SIG-M5 (cell line): Measurements from ENCODE around the gene ACVRL1.

Experiments used
- DNase-seq: peaks from one replicate; lab custom pipeline; 2025; lab: John Stamatoyannopoulos, UW

The ACVRL1 gene

DNA sequence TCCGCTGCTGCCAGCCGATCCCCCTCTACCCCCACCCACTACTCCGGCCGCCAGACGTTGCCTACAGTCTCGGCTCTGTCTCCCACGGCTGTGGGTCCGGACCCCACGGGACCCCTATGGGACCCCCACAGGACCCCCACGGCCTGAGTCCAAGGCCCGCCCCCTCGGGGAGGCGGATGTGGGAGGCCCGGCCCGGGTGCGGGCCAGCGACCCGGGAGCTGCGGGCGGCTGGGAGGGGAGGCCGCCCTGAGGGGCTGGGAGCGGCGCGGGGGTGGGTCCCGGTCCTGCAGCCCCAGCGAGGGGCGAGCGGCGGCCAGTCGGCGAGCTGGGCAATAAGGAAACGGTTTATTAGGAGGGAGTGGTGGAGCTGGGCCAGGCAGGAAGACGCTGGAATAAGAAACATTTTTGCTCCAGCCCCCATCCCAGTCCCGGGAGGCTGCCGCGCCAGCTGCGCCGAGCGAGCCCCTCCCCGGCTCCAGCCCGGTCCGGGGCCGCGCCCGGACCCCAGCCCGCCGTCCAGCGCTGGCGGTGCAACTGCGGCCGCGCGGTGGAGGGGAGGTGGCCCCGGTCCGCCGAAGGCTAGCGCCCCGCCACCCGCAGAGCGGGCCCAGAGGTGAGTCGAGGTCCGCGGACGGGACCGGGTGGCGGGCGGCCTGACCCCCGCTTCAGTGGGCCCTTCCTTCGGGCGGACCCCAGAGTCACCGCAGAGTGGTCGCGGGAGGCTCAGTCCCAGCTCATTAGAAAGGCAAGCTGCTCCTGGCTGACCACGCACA is at the start of gene ACVRL1:
TSS of gene ACVRL1 (plus strand) at position 422 of the 773 bp plus-strand sequence. CDS start 4,971 bp downstream, outside the sequence.
- DNase-seq, result no peak

DNA sequence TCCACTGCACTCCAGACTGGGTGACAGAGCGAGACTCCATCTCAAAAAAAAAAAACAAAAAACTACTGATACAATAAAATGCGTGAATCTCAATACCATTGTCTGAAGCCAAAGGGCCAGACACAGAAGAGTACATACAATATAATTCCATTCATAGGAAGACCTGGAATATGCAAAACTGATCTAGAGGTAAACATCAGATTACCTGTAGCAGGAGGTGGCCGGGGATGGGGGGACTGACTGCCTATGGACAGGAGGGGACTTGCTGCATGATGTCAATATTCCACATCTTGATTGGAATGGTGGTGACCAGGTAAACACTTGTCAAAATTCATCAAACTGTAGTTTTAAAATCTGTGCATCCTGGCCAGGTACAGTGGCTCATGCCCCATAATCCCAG is 46.3 kb upstream of the ACVRL1 start:
- DNase-seq, result no peak

DNA sequence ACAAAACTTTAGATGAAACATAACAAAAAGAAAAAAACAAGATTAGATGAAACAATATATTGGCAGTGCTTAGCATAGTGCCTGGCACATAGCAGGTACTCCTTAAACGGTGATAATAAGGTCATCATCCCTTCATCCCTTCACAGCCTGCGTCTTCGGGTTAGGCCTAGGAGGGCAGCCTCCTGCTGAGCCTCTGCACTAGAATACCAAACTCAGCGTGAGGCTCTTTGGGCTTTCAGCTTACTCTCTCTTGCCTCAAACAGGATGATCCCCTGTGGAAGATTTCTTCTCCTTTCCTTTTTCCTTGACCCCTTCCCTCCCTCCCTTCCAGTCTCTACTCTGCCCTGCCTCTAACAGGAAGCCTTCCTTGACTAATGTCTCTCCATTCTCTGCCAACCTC is 44.4 kb upstream of the ACVRL1 start:
- no peak for DNase-seq

DNA sequence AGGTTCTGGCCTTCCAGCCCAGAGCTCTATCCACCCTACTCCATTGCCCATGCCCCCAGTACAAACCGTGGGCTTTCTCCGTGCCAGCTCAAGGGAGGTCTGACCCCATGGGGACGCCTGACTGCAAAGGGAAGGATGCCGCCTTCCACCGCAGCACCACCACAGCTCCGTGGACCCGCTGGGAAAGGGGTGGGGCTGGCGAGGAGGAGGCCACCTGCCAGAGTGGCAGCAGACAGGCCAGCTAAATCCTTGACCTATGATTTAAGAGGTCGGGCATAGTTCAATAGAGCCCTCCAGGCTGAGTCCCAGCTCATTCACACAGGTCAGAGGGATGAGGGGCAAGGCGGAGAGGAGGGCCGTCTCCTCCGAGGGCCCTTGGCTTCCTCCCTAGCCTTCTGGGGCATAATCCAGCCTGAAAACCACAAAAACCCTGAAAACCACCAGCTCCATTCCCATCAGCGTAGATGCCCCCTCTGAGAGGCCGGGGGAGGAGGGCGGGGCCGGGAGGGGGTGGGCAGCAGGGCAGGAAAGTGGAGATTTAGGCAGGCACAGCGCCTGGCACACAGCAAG is 43.9 kb upstream of the ACVRL1 start:
- DNase-seq, result no peak

DNA sequence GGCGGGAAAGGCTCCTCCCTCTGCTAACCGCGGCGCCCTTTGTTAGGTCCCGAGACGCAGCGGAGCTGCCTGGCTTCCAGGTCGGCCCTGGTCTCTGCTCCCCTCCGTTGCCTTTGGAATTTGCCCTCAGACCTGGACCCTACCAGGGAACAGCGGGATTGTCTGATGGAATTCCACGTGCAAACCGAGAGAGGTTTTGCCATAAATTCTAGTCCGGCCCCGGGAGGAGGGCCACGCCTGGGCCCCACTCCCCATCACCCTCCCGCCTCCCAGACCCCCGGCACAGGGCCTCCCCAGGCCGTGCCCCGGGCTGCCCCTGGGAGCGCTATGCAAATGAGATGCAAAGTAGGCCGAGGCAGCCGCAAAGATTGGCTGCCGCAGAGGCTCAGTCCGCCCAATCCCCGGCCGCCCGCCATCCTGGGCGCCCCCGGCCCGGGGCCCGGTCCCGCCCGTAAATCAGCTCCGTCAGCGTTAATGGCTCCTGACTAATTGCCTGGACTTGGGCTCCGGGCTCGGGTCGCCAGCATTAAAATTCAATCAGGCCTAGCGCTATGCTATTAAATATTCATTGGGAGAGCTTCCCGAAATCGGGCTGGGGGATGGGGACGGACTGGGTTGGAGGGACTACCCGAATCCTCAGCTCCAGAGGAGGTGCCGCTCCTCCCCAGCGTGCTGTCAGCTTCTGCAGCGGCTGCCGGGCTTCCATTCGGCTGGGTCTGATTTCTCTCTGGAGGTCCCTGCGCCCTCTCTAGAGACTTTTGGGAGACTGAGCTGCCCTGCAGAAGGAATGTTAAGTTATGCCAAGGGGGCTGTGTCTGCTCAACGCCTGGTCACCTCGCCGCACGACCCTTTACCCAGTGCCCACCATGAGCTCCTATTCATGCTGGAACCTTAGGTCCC is 43.1 kb upstream of the ACVRL1 start:
- DNase-seq, result no peak

DNA sequence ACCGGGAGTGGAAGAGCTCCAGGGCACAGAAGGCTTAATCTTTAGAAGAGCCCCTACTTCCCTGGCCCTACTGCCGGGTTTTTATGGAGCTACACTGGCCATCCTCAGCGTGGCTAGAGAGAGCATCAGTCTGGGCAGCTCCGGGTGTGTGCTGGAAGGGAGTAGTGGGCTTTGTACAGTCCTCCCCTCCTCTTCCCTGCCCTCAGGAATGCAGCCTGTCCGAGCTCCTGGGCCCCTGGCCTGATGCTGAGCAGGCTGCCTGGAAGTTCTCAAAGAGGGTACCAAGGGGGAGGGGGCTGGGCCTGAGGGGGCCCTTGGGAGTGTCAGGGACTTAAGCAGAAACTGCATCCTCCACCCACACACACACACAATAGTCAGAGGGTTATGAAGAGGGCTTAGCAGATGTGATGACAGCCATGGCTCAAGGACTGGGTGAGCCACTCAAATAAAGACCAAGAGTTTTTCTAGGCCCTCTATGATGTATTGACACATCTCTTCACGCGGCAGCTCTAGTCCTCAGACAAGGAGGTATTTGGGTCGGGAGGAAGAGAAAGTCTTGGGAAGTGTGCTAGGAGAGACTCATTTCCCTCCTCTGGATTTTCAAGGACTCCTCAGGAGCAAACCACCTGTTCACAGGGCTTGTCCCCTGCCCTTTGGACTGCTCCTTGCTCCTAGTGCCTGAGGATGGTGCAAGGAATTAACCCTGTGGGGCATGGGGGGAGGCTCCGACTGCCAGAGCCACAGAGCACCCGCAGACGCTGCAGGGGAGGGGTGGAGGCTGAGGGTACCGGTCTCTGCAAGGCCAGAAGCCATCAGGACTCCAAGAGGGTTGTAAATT is 42.3 kb upstream of the ACVRL1 start:
- no peak for DNase-seq

DNA sequence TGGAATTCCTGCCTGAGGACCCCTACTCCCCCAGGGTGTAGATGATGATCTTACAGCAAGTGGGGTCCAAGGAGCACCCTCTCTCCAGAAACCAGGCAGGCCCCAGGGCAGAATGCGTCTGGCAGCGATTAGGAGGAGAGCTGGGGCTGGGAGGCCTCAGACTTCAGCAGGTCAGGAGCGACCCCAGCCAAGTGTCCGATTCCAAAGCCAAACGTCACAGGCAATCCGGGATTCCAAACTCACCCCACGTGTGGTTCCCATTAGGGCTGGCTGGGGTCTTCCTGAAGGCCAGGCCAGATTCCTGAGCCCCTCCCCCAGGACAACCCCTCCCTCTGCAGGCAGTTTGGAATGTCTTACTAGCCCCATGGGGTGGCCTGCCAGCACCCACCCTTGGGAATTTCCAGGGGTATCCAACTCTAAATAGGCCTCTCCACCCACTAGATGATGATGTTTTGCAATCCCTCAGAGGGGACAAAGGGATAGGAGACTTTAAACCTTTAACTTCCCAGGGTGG is 41.5 kb upstream of the ACVRL1 start:
- DNase-seq, result no peak

DNA sequence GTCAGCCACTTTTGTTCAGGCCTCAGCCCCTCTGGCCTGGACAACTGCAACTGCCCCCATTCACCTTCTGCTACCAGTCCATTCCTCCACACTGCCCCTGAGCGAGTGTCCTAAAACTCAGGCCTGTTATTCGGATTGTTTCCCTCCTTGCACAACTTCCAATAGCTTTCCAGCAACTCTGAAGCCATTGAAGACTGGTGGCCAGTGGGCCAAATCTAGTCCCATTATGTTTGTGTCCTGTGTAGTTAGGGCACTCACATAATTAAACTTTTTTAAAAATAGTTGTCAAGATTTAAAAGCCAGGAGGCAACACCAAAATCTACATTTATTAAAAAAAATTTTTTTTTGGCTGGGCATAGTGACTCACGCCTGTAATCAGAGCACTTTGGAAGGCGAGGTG is 41.0 kb upstream of the ACVRL1 start:
- DNase-seq, result no peak

DNA sequence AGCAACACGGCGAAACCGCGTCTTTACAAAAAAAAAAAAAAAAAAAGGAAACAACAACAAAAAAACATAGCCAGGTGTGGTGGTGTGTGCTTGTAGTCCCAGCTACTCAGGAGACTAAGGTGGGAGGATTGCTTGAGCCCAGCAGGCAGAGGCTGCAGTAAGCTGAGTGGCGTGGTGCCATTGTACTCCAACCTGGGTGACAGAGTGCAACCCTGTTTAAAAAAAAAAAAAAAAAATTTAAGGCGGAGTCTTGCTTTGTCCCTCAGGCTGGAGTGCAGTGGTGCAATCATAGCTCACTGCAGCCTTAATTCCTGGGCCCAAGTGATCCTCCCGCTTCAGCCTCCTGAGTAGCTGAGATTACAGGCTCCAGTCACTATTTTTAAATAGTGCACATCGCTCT is 40.5 kb upstream of the ACVRL1 start:
- DNase-seq, result no peak

DNA sequence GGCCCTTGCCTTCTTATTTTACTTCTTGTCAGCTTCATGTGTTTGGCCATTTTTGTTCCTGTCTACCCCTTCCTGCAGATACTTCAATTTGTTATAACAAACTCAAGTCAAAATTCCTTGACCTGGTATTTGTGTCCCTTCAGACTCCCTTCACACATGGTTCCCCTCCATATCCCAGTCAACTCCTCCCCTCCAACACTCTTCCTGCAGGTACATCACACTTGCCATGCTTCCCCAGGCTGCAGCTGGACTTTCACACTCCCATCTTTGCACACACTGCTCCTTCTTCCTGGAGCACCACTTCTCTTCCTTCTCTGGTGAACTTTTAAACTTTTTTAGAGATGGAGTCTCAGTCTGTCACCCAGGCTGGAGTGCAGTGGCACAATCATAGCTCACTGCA is 39.9 kb upstream of the ACVRL1 start:
- no peak for DNase-seq

DNA sequence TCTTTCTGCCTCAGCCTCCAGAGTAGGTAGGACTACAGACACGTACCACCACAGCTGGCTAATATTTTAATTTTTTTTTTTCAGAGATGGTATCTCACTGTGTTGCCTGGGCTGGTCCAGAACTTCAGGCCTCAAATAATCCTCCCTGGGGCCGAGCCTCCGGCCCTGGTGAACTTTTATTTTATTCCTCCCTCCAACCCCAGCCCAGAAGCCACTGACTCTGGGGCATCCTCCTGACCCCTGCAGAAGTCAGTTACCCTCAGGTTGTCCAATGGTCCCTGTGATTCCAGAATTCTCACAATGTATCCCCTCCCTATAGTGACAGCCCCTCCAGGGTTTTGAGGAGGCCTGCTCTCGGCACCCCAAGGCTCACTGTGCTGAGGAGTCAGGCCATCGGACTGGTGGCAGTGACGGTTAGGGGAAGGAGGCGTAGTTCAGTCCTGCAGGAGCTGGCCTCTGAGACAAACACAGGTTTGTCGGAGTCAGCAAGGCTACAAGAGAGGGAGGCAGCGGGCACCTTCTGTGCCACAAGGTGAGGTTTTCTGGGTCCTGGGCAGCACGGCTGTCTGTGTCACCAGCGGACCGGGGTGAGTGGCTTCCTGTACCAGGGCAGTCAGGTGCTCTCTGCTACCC is 39.4 kb upstream of the ACVRL1 start:
- DNase-seq, result no peak

DNA sequence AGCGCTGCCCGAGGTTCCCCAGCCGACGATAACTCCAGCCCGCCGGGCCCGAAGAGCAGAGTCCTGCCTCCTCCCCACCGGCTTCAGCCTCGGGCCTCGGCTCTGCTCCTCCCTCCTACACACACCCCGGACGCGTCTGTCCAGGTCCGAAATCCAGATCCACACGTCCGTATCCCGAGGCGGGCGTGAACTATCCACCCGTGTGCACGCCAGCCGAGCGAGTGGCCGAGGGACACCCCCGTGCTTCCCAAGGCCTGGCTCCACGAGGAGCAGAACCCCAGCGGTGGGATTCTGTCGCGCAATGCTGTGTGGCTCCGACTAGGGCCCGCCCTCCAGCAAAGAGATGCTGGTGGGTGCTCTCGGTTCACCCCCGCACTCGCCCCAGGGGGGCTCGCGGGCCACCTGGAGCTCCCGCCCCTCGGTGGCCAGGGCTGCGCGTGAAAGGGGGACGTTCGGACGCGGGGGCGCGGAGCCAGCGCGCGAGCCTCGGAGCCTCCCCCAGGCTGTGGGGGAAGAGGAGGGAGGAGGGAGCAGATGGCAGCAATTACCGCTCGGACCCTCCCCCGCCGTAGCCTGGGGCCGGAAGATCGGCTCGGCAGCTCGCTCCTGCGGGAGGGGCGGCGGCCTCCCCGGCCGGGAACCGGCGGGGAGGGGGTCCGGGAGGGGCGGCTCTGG is 38.3 kb upstream of the ACVRL1 start:
- DNase-seq, result no peak

DNA sequence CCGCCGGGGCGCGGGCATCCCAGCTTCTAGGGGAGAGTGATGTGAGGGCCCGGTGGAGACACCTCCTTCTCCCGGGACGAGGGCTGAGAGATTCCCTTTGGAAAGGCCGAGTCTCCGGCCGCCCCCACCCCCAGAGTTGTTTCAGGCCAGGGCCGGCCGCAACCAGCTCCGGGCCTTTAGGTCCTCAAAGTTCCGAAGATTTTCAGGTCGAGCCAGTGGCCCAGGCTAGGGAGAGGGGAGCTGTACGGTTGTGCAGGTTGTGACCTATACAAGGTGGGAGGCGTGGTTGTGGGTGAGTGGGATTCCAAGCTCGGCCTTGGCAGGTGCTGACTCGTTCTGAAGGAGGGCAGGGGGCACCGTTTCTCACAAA is 37.8 kb upstream of the ACVRL1 start:
- no peak for DNase-seq

DNA sequence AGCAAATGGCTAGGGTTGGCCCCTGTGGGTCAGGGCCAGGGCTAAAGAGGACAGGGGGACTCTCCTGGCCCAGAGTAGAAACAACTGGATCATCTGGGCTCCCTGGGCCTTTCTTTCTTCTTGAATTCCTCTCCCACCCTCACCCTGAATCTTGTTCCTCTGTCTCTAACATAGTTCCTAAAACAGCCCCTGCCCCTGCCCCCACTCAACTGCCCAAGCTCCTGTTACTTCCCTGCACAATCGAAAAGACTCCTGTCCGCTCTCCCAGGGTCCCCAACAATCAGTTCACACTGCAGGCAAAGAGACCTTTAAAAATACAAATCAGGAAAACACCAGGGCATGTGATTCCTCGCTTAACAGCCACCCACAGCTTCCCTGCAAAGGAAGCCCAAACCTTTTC is 37.4 kb upstream of the ACVRL1 start:
- no peak for DNase-seq

DNA sequence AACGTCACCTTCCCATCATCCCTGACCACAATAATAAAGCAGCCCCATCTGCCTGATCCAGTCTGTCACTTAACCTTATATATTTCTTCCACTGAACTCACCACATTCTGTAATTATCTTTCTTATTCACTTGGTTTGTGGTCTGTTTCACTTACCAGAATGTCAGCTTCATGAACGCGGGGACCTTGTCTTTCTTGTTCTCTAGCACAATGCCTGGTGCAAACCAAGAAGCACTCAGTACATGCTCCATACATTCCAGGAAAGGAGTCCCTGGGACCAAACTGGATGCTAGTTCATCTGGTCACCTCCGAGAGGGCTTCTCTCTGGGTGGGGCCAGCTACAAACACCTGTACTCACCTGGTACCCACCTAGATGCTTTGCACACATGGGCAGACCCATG is 36.8 kb upstream of the ACVRL1 start:
- DNase-seq, result no peak

DNA sequence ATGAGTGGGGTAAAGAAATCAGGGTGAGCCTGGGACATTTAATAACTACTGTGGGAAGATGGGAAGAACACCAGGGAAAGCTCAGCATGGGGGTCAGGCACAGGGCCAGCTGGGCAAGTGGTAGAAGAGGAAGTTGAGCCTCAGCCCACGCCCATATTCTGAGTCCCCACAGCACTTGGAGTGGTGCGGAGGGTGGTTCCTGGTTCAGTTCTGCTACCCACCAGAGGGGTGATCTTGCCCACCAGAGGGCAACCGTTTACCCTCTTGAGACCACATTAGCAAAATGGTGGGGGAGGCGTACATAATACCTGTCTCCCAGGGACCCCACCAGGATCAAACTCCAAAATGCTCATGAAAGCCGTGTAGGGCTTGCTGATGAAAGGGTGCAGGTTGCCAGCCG is 36.2 kb upstream of the ACVRL1 start:
- no peak for DNase-seq

DNA sequence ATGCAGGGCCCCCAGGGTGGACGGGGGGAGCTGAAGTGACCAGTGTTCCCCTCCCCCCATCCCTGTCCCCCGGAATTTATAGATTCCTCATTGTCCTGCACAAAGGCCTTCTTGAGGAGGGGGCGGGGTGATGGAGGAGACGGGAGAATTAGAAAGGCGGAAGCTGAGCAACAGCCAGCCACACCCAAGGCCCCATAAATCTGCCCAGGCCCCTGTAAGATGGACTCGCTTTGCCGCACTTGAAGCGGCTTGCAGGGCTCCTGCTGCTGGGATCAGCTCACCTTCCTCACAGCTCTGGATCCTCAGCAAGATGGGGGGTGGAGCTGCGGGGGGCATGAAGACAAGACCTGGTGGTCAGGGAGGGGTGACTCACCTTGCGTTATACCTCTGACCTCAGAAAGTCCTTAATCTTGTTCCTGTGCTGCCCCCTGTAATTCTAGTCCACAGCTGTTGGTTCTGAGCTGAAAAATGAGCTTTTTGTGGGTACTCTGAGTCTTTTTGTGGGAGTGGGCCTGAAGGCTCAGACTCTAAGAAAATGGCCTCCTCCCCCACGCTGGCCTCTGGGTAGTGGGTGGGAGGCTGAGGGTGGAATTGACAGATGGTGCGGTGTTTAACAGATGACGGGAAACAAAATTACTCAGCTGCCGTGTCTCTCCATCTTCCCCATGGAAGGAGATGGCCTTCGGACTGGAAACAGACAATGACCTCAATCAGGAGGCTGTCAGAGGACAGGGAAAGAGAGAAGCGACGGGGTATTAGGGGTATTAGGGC is 35.2 kb upstream of the ACVRL1 start:
- no peak for DNase-seq

DNA sequence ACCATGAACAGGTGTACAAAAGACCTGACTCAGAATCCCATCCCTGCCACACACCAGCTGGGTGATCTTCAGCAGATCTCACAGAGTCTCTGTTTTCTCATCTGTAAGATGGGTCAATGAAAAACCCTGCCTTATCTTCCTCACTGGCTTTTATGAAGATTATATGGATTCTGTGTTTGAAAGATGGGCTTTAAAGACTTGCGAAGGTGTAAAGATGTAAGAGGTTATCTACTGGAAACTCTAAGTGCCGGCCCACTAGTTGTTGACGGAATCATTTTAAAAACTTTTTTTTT is 34.7 kb upstream of the ACVRL1 start:
- no peak for DNase-seq

DNA sequence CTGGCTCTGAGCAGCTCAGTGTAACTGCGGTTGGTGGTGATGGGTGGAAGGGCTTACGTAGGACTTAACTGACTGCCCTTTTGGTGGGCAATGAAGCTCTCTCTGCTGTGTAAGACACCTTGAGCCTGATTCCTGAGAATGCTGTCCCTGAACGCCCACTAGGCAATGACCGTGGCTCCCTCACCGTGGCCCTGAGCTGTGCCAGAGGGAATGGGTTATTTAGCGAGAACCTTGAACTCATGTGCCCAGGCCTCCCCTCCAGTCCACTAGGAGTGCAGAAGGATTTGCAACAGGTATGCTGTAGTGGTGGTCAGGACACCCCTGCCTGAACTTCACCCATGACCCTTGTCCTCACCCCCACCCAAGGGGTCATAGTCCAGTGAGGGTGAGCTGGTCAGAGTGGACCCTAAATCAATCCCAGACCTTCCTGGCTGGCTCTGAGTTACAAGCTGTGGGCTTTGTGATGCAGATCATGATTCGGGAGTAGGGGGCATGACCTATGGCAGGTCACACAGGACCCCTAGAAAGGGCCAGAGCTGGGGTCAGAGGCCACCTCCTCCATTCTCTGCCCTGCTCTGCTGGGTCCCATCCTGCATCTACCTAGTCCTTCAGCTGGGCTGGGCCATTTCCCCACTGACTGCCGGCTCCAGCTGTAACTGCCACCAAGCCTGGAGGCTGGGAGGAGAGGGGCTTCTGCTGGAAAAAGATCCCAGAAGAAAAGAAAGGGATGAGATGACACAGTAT is 33.9 kb upstream of the ACVRL1 start:
- DNase-seq, result no peak

DNA sequence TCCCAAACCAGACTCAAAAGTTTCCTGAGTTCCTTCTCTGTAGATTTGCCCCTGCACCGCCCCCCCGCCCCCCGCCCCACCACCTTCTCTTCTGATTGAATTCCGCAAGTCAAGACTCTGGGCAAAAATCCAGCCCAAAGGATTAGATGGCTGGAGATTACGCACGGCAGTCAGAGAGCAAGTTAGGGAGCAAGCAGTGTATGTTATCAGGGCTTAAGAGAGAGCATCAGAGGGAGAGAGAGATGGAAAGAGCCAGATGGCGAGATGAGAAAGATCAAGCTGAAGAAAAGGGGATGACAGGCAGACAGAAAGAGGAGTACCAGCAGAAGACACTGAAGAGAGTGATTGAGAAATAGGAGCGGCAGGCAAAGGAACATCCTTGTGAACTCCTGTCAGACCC is 33.3 kb upstream of the ACVRL1 start:
- DNase-seq, result no peak
